Measurements from ENCODE around the gene SYNPO.

The SYNPO gene

DNA sequence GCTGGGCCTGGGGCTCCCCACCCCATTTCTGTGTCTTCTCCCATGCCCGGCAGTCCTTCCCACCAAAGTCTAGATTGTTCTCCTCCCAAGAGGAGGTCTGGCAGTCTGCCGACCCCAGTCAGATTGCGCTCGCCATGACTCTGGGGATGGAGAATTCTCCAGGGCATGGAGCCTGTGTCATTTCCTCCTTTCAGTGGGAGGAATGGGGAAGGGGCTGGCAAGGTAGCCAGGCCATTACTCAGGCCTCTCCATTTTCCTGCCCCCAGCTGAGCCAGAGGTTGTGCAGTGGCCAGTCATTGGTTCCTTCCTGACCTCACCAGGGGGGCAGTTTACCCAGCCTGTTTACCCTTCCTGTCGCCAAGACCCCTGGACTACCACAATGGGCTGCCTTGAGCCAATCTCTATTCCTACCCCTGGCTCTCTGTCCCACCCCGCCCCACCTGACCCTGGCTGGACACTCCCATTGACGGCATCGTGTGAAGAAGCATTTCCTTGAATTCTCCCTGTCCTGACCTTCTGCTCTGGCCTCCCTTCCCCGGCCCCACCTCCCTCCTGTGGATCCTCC, 628 bp downstream of the SYNPO start:
- DNase-seq (ENCODE audit: low read depth in 2 of 2), result no peak

DNA sequence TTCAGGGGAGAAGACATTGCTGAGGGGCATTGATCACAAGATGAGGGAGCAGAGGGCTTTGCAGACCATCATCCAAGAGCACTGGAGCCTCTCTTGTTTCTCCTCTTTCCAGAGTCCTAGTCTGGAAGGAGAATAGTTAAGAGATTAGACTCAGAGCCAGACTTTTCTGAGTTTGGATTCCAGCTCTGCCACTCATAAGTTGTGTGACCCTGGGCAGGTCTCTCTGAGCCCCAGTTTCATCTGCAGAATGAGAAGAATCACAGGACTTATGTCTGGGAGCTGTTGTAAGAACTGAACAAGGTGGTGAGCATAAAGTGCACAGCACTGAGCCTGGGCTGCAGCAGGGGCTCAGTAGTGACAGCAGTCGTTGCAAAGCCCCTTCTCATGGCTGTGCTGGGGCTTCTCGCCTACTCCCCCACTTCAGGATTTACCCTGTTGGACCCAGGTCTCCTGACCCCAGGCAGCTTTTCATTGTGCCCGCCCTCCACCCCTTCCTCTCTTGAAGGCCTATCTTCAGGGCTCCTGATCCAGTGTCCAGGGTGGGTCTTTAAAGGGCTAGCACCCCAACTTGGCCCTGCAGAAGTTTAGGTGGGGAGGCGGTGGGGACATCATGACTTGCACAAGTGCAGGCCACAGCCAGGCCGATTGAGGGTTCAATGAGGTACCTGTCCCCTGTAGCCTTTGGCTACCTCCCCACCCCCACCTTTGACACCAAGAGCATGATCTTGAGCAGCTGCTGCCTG, 1.5 kb downstream of the SYNPO start:
- no peak for DNase-seq (ENCODE audit: low read depth in 2 of 2)

DNA sequence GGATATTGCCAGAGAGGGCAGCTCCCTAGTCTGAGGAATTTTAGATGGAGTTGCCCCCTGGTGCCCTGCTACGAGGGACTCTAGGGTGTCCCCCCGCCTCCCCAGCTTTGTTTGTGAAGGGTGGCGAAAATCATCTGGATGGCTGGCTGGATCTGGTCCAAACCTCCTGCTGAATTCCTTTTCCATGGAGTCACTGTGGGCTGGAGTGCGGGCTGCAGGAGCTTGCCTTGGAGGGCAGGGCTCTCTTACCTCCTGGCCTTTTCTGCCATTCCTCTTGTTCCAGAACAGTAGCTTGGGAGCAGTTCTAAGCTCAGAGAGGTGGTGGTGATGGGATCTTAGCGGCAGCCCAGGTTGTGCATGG, 2.1 kb downstream of the SYNPO start:
- DNase-seq (ENCODE audit: low read depth in 2 of 2), result no peak

GRCh38 chr5:150642991-150643710, 2.7 kb downstream of the SYNPO start:
- DNase-seq (ENCODE audit: low read depth in 2 of 2), result no peak

DNA sequence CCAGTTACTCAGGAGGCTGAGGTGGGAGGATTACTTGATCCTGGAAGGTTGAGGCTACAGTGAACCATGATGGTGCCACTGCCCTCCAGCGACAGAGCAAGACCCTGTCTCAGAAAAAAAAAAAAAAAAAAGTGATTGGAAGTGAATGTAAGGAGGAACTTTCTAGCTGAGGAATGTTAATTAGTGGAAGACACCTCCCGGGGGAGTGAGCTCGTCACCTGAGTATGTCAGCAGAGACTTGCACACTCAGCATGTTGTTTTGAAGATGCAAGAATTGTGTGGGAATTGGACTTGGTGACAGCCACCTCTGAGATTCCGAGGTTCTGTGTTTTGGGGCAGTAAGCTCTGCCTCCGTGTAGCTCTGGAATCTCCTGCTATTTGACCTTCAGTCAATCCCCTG, 3.6 kb downstream of the SYNPO start:
- DNase-seq (ENCODE audit: low read depth in 2 of 2), result no peak

- no peak for DNase-seq (ENCODE audit: low read depth in 2 of 2)
Observed at GRCh38 chr5:150644514-150644913, 4.1 kb downstream of the SYNPO start.

DNA sequence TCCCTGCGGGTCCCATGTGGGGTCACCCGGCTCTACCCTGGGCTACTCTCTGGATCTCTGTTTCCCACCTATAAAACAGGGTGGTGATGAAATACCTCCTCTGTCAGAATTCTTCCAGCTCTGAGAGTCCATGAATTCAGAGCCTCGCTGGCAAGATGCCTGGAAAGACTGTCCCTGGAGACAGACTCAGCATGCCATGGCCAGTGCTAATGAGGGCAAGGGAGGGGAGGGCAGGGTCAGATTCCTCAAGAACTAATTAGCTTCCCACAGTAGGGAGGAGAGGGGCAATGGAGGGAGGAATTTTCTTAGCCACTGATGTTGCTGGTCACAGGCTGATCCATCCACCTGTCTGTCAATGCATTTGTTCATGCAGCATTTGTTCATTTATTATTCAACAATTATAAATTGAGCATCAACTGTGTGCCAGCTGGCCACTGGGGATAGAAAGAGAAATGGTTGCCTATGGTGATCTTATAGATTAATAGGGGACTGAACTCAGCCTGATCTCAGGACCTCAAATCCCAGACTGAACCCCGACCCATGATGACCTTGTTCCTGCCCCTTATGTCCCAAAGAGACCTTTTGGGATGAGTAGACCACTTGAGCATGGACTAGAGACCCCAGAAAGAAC, 4.7 kb downstream of the SYNPO start:
- no peak for DNase-seq (ENCODE audit: low read depth in 2 of 2)

DNA sequence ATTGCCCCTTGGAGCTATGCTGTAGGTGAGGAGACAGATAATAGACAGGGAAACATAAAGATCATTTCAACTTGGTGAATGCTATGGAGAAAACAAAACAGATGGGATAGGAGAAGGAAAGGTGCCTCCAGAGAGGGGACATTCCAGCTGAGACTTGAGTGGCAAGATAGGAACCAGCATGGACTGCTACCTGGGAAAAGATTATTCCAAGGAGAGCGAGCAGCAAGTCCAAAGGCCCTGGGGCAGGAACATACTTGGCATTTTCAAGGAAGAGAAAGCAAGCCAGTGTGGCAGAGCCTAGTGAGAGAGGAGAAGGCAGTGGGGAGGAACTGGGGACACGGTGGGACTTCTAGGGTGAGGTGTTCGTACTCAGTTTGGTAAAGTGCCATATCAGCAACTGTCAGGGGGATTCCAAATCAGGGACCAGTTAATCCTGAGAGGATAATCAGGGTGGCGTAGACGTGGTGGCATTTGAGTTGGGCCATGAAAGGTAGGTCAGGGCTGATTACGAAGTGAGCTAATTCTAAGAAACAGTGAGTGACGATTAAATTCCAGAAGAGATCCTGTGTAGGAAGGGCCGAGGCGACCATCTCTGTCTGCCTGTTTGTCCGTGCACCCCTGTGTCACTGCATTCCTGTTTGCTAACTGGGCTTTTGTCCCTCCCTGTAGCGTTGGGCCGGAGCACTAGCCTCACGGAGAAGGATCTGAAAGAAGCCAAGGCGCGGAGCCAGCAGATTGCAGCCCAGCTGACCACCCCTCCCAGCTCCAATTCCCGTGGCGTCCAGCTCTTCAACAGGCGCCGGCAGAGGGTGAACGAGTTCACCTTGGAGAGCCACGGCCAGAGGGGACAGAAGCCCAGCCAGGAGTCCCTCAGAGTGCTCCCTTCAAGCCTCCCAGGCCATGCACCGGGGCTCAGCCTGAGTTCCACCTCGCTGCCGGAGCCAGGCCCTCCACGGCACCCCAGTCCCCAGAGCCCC, 7.1 kb downstream of the SYNPO start:
- no peak for DNase-seq (ENCODE audit: low read depth in 2 of 2)

- DNase-seq (ENCODE audit: low read depth in 2 of 2), result no peak
Observed at GRCh38 chr5:150648294-150649107, 8.0 kb downstream of the SYNPO start.

- no peak for DNase-seq (ENCODE audit: low read depth in 2 of 2)
Observed at GRCh38 chr5:150649108-150650020, 8.9 kb downstream of the SYNPO start.

GRCh38 chr5:150650021-150651006, 9.9 kb downstream of the SYNPO start:
- DNase-seq (ENCODE audit: low read depth in 2 of 2), result no peak

DNA sequence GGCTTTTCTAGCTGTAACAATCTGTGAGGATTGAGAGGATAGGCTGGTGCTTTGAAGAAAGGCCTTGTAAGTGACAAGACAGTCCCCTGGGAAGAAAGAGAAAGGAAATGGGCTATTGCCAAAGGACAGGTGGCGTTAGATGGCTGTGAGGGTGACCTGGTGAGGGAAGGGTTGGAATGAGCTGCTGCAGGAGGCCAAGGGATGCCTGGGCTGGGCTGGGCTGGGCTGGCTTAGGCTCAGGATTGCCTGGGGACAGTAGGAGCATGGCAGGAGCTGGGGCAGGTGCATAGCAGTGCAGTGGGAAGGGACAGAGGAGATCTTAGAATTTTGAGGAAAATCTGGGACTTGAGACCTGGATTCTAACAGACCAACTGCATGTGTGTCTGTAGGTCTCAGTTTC, 10.9 kb downstream of the SYNPO start:
- no peak for DNase-seq (ENCODE audit: low read depth in 2 of 2)

DNA sequence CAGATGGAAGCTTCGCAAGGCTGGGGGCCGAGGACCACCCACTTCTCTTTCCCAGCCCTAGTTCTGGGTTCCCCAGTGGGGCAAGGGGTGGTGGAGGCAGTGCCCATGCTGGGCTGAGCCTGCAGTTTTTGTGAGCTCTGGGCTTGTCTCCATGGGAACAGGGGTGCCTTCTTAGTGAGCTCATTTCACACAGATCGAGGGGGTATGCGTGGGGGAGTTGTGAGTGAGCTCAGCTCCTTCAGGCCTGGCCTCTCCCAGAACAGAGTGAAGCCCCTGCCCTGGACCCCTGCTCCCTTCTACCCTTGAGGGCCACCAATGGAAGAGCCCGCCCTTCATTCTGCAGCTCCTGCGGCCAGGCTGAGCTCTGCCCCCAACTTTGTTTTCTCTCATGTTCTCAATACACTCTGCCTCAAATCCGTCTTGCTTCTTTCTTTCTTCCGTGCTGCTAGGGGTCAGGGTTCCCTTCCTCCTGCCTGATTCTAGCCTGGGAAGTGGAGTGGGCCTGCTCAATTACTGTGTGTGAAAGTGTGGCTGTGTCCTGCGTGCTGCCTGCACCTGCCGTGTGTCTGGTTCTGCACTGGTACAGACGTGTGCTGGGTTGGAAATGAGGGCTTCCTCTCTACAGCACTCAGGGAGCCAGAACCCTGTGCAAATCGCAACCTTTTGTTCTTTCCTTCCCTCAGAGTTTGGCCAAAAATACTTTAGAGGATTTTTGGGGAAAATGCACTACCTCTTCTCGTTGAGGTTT, 11.6 kb downstream of the SYNPO start:
- no peak for DNase-seq (ENCODE audit: low read depth in 2 of 2)

GRCh38 chr5:150653145-150653761, 12.8 kb downstream of the SYNPO start:
- DNase-seq (ENCODE audit: low read depth in 2 of 2), result no peak

DNA sequence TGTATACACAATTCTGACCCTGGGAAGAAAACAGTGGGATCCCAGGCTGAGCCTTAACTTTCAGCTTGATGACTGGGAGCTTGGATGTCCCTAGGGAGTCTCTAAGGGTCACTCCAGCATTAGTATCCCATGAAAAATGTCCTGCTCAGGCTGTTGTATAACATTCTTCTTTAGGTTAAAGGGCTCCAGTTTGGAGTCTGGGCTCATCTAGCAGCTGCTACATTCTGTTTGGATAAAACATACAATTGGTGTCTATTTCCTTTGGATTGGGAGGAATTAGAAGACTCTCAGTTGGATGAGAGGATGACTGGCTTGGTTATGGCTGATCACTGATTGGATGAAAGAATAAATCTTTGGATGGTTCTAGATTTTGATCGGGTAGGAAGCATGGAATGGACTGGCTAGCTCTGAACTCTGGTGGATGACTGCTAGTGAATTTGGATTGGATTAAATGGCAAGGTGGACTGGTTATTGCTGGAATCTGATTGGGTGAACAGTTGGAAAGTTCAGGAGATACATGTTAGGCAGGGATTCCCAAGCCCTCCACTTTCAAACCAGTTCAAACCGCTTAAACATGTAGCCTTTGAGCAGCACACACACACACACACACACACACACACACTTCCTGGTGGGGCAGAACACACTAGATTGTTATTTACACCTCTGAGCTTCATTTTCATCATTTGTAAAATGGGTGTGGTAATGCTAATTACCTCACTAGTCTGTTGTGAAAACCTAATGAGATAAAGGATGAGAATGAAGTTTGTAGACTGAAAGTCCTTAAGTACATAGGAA, 13.5 kb downstream of the SYNPO start:
- no peak for DNase-seq (ENCODE audit: low read depth in 2 of 2)

DNA sequence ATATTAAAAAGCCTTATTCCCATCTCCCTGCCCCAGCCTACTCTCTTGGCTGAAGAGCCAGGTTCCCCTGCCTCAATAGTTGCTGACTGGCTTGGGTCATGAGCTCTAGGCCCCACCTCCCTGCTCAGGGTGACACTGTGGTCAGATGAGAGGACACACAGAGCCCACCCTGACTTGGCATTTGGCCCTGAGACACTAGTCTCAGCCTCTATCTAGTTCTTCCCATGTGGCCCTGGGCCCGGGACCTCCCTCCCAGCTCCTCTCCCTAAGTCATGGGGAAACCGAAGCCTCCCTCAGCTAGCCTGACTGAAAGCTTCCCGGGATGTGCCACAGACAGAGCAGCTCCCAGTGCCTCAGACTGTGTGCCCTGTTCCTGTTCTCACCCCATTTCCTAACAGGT, 14.8 kb downstream of the SYNPO start:
- no peak for DNase-seq (ENCODE audit: low read depth in 2 of 2)

Data from stimulated activated CD4-positive, alpha-beta T cell treated with anti-CD3 and anti-CD28 coated beads, Interleukin-12 subunit alpha, Interleukin-12 subunit beta, amount 100 ng/mL, for 24 hours (primary cell).